Glomerular endothelial cell (primary cell): Measurements from ENCODE around the gene LAD1. TPM values are rescaled to one million over a fixed set of nuclear protein-coding genes. Genes with fewer than 3 reads are reported as not detected.
A peak's percentile ranks its signal among the peaks of the same experiment; 100 is the strongest.

Experiments
- DNase-seq: peaks from one replicate; pipeline ENCODE4 v3.0.0-alpha.2; 2011; ENCODE audit warnings: low read depth, low spot score; ENCODE audit errors: extremely low read depth
- total RNA-seq: library from RNA; depleted of rRNA; stranded (reverse); fragments of >200 nt; gene quantifications from 2 replicates; pipeline ENCODE4 v1.2.3, GENCODE V29; 2015

The LAD1 gene
- total RNA-seq, 1 donor from 2014 or later: 1.1 TPM

- no peak for DNase-seq
Observed at GRCh38 chr1:201370500-201370899, 28.6 kb downstream of the LAD1 start.

DNA sequence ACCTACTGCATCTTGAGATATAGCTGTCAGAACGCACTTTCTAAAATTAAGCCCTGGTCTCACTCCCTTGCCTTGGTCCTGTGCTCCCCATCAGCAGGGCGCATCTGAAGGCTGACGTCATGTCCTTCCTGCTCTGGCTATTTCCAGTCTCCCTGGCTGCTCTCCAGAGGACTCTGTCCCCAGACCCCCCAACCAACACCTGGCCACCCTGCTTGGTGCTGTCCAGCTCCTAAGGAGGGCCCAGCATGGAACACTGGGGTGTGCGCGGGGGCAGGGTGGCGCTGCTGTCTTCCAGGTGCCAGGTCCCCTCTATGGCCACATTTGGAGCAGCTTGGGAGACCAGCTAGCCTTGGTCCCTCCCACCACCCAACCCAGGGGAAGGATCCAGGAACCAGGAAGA, 29.9 kb downstream of the LAD1 start:
- DNase-seq: no peak

GRCh38 chr1:201366696-201367095, 32.4 kb downstream of the LAD1 start:
- DNase-seq: no peak

- DNase-seq: no peak
Observed at GRCh38 chr1:201365251-201365650, 33.9 kb downstream of the LAD1 start.

DNA sequence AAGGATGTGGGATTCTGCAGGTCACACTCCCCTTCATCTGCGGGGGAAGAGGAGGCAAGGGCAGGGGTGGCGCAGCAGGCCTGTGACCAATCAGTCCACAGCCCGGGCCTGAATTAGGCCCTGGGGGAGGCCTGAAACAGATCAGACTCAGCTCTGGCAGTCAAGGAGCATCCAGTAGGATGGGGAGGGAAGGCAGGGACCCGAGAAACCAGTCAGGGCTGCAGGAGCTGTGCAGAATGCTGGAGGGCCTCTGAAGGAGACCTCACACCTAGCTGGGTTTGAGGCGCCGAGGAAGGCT, 34.4 kb downstream of the LAD1 start:
- no peak for DNase-seq

- no peak for DNase-seq
Observed at GRCh38 chr1:201363467-201363866, 35.7 kb downstream of the LAD1 start.

- no peak for DNase-seq
Observed at GRCh38 chr1:201362906-201363305, 36.2 kb downstream of the LAD1 start.

DNA sequence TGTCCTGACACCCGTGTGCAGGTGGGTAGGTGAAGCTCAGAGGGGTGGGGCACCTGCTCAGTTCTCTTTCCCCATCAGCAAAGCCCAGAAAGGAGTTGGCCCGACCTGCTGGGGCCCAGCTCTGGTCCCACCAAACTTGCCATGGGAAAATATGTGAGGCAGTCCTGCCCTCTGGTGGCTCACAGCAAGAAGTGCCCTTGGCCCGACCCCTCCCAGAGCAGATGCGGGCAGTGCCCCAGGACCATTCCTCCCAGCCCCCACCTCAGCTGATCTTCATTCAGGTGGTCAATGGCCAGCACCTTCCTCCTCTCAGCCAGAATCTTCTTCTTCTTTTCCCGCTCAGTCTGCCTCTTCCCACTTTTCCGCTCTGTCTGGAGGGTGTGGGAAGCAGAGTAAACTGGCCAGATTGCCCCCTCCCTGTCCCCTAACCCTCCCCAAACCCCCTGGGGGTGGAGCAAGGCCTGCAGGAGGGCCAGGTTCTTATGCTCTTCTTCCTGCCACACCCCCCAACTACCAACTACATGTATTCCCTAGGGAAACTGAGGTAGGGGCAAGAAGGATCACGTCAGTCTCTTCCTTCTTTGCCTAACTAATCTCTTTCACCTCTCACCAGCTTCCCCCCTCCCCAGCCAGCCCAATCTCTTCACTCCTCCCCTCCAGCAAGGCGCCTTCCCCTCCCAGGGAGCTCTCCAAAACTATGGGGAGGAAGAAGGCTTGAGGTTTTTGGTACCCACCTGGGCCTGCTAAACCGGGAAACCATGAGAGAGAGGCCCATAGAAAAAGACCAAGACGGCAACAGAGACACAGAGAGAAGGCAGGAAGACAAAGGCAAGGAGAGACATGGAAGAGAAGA, 37.2 kb downstream of the LAD1 start:
- DNase-seq: peak; percentile 7

GRCh38 chr1:201360901-201361651, 38.0 kb downstream of the LAD1 start:
- no peak for DNase-seq

GRCh38 chr1:201360486-201360885, 38.6 kb downstream of the LAD1 start:
- DNase-seq: no peak

GRCh38 chr1:201359873-201360210, 39.3 kb downstream of the LAD1 start:
- DNase-seq: no peak

DNA sequence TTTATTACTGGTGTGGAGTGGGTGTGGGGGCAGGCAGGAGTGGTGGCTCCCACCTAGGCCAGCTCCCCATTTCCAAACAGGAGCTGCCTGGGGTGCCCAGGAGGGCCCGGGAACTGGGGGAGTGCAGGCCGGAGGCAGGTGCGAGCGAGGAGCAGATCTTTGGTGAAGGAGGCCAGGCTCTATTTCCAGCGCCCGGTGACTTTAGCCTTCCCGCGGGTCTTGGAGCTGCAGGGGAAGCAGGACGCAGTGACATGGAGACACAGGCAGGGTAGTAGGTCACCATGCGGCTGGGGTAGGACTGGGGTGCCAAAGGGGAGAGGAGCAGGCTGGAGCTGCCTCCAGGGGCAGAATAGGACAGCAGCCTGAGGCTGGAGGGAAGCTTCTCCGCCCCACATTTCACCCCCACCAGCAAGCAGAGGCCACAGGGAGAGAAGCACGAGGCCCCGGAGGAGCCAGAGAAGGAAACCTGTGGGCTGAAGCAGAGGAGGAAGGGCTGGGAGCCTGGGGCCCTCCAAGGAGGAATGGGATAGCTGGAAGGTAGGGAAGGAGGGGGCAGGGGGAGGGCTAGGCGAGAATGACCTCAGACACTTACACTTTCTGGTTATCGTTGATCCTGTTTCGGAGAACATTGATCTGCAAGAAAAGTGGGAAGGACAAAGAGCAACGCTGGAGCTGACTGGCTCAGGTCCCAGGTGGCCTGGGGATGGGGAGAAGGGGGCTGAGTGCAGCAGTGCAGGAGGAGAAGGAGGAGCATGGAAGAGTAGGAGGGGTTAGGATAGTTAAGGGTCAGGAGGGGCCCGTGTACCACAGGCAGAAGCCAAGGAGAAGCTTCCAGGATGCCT, 39.9 kb downstream of the LAD1 start:
- DNase-seq: no peak

GRCh38 chr1:201358596-201358995, 40.5 kb downstream of the LAD1 start:
- DNase-seq: no peak

DNA sequence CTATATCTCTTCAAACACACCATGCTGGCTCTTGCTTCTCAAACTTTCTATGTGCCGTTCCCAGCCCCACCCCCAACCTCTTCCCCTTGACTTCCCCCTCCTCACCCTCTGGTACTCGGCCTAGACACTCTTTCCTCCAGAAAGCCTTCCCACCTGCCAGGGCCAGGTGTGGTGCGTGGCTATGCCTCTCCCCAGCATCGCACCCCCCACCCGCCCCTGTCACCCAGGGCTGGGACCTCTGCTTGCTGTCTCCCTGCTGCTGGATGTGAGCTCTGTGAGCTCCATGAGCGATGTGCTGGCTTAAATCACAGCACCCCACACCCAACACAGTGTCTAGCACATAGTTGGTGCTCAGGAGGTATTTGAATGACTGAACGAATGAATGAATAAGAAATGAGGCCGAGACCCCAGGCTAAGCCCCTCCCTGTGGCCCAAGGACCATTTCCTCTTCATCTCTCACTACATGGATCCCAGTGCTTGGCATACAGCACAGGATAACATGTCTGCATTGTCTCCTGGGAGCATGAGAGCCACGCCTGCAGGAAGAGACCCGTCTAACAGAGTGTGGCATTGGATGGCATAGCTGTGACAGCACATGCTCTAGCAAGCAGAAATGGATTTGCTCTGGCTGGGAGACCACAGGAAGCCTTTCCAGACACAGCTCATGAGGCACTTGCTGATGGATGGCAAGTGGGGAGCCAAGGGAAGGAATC, 41.3 kb downstream of the LAD1 start:
- DNase-seq: no peak

GRCh38 chr1:201357211-201357610, 41.9 kb downstream of the LAD1 start:
- DNase-seq: no peak

DNA sequence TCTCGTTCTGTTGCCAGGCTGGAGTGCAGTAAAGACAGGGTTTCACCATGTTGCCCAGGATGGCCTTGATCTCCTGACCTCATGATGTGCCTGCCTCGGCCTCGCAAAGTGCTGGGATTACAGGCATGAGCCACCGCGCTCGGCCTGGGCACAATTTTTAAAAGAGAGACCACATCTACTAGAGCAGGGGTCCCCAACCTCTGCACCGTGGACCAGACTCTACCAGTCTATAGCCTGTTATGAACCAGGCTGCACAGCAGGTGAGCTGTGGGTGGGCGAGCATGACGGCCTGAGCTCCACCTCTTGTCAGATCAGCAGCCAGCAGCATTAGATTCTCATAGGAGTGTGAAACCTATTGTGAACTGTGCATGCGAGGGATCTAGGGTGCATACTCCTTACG, 42.4 kb downstream of the LAD1 start:
- no peak for DNase-seq

DNA sequence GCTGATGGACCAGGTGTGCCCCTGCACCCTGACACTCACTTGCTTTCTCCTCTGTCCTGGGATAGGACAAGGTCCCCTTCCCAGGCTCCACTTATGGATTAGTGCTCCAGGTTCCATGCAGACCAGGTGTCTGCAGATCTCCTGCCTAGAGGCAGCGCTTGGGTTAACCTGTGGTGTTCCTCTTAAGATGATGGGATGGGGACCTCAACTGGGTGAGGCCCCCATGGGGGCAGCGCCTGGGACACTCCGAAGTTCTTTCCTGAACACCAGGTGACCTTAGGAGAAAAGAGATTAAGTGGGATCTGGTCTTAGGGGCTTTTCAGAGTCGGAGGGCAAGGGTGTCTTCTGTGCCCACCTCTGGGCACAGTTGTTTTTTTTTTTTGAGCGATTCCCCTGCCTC, 42.9 kb downstream of the LAD1 start:
- no peak for DNase-seq

DNA sequence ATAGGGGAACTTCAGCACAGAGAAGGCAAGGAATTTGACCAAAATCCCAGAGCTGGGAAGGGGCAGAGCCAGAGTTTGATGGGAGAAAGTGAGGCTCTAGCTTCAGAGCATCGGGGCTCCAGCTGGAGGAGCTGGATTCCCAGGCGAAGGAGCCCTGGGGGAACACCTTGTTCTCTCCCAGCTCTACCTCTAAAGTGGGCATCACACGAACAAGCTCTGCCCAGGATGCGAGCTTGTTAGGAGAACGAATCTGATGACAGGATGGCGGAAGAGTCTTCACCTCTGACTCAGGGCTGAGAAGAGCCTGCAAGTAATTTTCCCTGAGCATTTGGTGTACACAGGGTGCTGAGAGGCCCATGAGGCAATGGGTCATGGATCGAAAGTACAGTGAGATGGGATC, 43.7 kb downstream of the LAD1 start:
- DNase-seq: no peak

DNA sequence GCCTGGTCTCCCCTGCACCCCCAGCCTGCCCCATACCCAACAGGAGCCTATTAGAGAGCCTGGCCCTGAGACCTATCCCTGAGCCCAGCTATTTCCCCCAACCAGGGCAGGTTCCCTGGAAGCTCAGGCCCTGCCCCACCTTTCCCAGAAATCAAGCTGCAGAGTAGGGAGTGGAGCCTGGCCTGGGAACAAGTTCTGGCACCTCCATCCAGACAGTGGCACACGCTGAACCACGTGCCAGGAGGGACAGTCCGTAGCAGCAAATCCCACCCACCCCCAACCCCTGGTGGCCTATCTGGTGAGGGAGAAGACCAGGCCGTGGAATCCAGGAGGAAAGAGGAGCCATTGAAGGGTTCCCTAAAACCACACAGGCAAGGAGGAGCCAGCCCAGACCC, 44.2 kb downstream of the LAD1 start:
- DNase-seq: no peak

- DNase-seq: no peak
Observed at GRCh38 chr1:201354151-201354900, 44.8 kb downstream of the LAD1 start.
